Measurements from ENCODE around the gene TBC1D8. TPM values are rescaled to one million over a fixed set of nuclear protein-coding genes. Genes with fewer than 3 reads are reported as not detected.

Gene TBC1D8
- polyA plus RNA-seq, 3 donors, result 16.1 to 78.0 (median 22.4) TPM

- WGBS (ENCODE audit: insufficient coverage), result 75% methylated on average over 1 of the region's 2 CpGs
- no peak overlapping the region for H3K27ac ChIP-seq (ENCODE audit: low read depth in 1 of 2, low read length in 2 of 2)
- intact Hi-C loops (cut with micrococcal nuclease), result no loop called here
- no peaks in the 10 kb centered on the region for H3K36me3 Mint-ChIP-seq
- peaks cover 24% of the 10 kb centered on the region for H3K4me1 Mint-ChIP-seq
- no peak overlapping the region for H3K4me3 ChIP-seq (replicated peaks in 1 of 3; ENCODE audit: low read depth in 2 of 3, low read length in 3 of 3)
- peaks cover 10 to 27% (median 19%) of the 10 kb centered on the region in 7 donors for H3K9me3 Mint-ChIP-seq
- TF ChIP-seq, protein P1, sequence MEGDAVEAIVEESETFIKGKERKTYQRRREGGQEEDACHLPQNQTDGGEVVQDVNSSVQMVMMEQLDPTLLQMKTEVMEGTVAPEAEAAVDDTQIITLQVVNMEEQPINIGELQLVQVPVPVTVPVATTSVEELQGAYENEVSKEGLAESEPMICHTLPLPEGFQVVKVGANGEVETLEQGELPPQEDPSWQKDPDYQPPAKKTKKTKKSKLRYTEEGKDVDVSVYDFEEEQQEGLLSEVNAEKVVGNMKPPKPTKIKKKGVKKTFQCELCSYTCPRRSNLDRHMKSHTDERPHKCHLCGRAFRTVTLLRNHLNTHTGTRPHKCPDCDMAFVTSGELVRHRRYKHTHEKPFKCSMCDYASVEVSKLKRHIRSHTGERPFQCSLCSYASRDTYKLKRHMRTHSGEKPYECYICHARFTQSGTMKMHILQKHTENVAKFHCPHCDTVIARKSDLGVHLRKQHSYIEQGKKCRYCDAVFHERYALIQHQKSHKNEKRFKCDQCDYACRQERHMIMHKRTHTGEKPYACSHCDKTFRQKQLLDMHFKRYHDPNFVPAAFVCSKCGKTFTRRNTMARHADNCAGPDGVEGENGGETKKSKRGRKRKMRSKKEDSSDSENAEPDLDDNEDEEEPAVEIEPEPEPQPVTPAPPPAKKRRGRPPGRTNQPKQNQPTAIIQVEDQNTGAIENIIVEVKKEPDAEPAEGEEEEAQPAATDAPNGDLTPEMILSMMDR (IDR thresholded peaks at IDR 0.05), result no peak
- H2AFZ ChIP-seq (ENCODE audit: insufficient read depth, low read depth, low read length, poor library complexity, severe bottlenecking), result no peak overlapping the region
- H4K20me1 ChIP-seq (ENCODE audit: insufficient read depth, low read length), result no peaks in the 10 kb centered on the region
- peaks cover 21 to 23% of the 10 kb centered on the region in 2 donors for H3K9me3 ChIP-seq (replicated peaks in 1 of 2; ENCODE audit: control insufficient read depth in 1 of 2, insufficient read depth in 1 of 2, low read length in 2 of 2)
- no peaks in the 10 kb centered on the region for H3K79me2 ChIP-seq (ENCODE audit: insufficient read depth, low read length)
- no peak for DNase-seq
- no peak overlapping the region for H3K4me3 Mint-ChIP-seq
- no peaks in the 10 kb centered on the region for H3K27me3 ChIP-seq (ENCODE audit: control insufficient read depth in 2 of 2, insufficient read depth in 2 of 2, low read length in 2 of 2)
- H3K4me1 ChIP-seq (ENCODE audit: control insufficient read depth in 1 of 2, insufficient read depth in 2 of 2, low read length in 2 of 2), result peaks cover 16 to 20% of the 10 kb centered on the region in 2 donors
- no peaks in the 10 kb centered on the region for H3K36me3 ChIP-seq (replicated peaks in 1 of 2; ENCODE audit: control insufficient read depth in 1 of 2, insufficient read depth in 2 of 2, low read length in 2 of 2)
- H3K27ac Mint-ChIP-seq, result no peak overlapping the region
- no peak overlapping the region for H3K4me2 ChIP-seq (replicated peaks; ENCODE audit: extremely low read depth, low read length, poor library complexity, severe bottlenecking)
- peaks cover 0 to 6% (median 0%) of the 10 kb centered on the region in 3 donors for H3K27me3 Mint-ChIP-seq (ENCODE audit: low read depth in 3 of 3)
- H3K9ac ChIP-seq (ENCODE audit: insufficient read depth, low read length, poor library complexity, severe bottlenecking), result no peak overlapping the region
Measured at GRCh38 chr2:101187131-101187530, 35.9 kb upstream of the TBC1D8 start.

DNA sequence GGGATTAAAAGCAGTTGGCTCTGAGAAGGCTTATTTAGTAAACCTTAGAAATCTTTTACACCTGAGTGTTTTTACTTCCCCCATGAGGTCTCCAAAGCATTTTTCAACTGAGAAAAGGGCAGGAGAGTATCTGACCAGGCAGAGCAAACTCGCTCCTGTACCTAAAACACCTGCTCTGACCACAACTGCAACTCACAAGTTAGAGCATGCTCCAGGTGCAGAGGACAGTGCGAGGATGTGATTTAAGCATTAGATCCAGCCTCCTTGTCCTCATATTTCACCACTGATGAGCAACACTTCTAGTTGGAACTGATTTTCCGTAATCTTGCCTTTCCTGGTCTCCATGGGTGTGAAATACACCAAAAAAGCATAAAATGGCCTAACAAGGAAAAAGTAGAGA is 34.5 kb upstream of the TBC1D8 start:
- no peak overlapping the region for H3K4me2 ChIP-seq (replicated peaks; ENCODE audit: extremely low read depth, low read length, poor library complexity, severe bottlenecking)
- Mint-ChIP-seq H3K27ac (no peak overlapping the region), H3K9me3 (peaks cover 10 to 27% (median 19%) of the 10 kb centered on the region in 7 donors), H3K27me3 (ENCODE audit: low read depth in 3 of 3) (peaks cover 0 to 4% (median 0%) of the 10 kb centered on the region in 3 donors), H3K4me1 (peaks cover 18% of the 10 kb centered on the region), H3K4me3 (no peak overlapping the region), H3K36me3 (no peaks in the 10 kb centered on the region)
- no peak overlapping the region for H3K4me3 ChIP-seq (replicated peaks in 1 of 3; ENCODE audit: low read depth in 2 of 3, low read length in 3 of 3)
- H3K27ac ChIP-seq (ENCODE audit: low read depth in 1 of 2, low read length in 2 of 2), result no peak overlapping the region
- TF ChIP-seq, protein P1 (IDR thresholded peaks at IDR 0.05), result no peak
- H3K9me3 ChIP-seq (replicated peaks in 1 of 2; ENCODE audit: control insufficient read depth in 1 of 2, insufficient read depth in 1 of 2, low read length in 2 of 2), result peaks cover 21 to 23% of the 10 kb centered on the region in 2 donors
- peaks cover 12 to 13% of the 10 kb centered on the region in 2 donors for H3K4me1 ChIP-seq (ENCODE audit: control insufficient read depth in 1 of 2, insufficient read depth in 2 of 2, low read length in 2 of 2)
- intact Hi-C loops (cut with micrococcal nuclease), result no loop called here
- no peak overlapping the region for H2AFZ ChIP-seq (ENCODE audit: insufficient read depth, low read depth, low read length, poor library complexity, severe bottlenecking)
- H3K36me3 ChIP-seq (replicated peaks in 1 of 2; ENCODE audit: control insufficient read depth in 1 of 2, insufficient read depth in 2 of 2, low read length in 2 of 2), result no peaks in the 10 kb centered on the region
- 100% methylated on average over 1 of the region's 3 CpGs for WGBS (ENCODE audit: insufficient coverage)
- H4K20me1 ChIP-seq (ENCODE audit: insufficient read depth, low read length), result no peaks in the 10 kb centered on the region
- no peak overlapping the region for H3K9ac ChIP-seq (ENCODE audit: insufficient read depth, low read length, poor library complexity, severe bottlenecking)
- H3K79me2 ChIP-seq (ENCODE audit: insufficient read depth, low read length), result no peaks in the 10 kb centered on the region
- H3K27me3 ChIP-seq (ENCODE audit: control insufficient read depth in 2 of 2, insufficient read depth in 2 of 2, low read length in 2 of 2), result no peaks in the 10 kb centered on the region
- DNase-seq, result no peak

All from CD14-positive monocyte (primary cell).